Posterior cingulate gyrus (tissue), 11 donors: ENCODE measurements around the gene DRD5.
A peak's percentile ranks its signal among the peaks of the same experiment; 100 is the strongest.
"Not testable (repeated sequence)": the region's sequence is repeated elsewhere in the genome, so short reads cannot be mapped to it uniquely, and the experiment has no call there.

ENCODE experiments used
- DNase-seq, 10 donors: peaks; one replicate each; pipeline versions ENCODE4 v3.0.0 to v3.0.0-alpha.2; 2020 to 2021; ENCODE audit warnings: mixed read lengths in 3 of 10
- intact Hi-C: fragments of 100-400 bp; cut with DNase I; formaldehyde crosslinking; loops from one replicate; pipeline ENCODE4 v1.15.1; 2023

DRD5 gene

DNA sequence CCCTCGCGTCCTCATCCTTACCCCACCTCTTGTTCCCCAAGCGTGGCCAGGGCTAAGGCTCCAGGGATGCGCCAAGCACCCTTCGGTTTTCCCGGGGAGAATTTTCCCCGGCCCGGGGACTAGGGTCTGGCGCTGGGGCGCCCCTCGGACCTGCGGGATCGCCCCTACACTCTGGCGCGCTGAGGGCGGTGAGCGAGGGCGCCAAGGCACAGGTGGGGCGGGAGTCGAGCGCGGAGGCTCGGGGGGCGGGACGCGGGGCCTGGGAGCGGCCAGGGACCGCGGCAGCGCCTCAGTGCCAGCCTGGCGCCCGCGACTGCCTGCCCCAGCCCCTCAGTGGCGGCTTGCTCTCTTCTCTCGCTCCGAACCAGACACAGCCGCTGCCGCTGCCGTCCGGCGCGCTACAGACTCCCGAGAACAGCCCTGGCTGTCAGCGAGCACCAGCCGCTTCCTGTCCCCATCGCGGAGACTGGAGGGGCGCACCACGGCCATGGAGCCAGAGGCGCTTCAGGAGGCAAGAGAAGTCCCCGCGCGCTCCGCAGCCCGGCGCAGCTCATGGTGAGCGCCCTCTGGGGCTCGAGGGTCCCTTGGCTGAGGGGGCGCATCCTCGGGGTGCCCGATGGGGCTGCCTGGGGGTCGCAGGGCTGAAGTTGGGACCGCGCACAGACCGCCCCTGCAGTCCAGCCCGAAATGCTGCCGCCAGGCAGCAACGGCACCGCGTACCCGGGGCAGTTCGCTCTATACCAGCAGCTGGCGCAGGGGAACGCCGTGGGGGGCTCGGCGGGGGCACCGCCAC lies at the start of gene DRD5:
Gene DRD5, plus strand, starts transcription at position 292 of the 793 bp plus-strand sequence. Its CDS starts 396 bp downstream, at position 688.
- intact Hi-C loops: no loop called here
- peak in 3 of 10 donors; percentile 73 to 87 (median 86) for DNase-seq

DNA sequence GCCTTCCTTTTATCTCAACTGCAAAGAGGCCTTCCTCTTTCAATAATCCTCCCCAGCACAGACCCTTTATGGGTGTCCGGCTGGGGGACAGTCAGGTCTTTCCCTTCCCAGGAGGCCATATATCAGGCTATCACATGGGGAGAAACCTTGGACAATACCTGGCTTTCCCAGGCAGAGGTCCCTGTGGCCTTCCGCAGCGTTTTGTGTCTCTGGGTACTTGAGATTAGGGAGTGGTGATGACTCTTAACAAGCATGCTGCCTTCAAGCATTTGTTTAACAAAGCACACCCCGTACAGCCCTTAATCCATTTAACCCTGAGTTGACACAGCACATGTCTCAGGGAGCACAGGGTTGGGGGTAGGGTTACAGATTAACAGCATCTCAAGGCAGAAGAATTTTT lies 49.2 kb upstream of the DRD5 start:
- DNase-seq: not testable (repeated sequence)

DNA sequence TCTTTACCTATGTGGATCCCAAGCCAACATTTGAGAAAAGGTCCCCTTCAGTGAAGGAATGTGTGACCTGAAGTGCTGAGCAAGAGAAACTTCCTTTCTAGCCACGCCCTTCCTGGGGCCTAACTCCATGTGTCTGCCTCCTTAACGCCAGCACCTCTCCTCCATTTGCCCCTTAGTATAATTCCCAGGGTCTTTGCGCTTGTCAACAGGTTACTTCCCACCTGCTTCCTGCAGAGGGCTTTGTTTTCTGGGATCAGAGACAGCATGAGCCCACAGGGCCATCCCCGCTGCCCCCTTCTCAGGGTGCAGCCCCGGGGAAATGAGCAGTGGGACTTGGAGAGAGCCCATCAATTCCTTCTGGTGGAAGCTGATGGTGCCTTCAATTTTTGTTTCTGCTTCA lies 45.9 kb upstream of the DRD5 start:
- DNase-seq: no peak
- intact Hi-C loops: no loop called here

More for the DNA sequence above, 49.2 kb upstream of the DRD5 start:
- intact Hi-C loops: not testable (repeated sequence)

DNA sequence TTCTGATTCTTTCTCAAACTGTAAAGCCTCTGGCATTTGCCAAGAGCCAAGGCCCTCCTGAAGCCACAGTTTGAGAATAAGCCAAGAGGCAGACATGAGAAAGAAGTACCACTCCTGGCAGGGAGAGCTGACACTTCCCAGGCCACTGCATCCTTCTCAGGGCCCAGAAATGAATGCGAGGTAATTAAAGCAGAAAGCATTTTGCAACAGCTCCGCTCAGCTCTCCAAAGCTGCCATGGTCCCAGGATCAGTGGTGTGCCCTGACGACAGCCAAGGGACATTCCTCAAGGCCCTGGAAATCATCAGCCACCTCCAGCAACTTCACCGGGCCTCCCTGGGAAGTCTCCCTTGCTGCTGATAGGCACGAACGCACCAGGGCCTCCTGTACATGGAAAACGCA lies 44.2 kb upstream of the DRD5 start:
- intact Hi-C loops: not testable (repeated sequence)
- peak in 1 of 10 donors; percentile 26 for DNase-seq

DNA sequence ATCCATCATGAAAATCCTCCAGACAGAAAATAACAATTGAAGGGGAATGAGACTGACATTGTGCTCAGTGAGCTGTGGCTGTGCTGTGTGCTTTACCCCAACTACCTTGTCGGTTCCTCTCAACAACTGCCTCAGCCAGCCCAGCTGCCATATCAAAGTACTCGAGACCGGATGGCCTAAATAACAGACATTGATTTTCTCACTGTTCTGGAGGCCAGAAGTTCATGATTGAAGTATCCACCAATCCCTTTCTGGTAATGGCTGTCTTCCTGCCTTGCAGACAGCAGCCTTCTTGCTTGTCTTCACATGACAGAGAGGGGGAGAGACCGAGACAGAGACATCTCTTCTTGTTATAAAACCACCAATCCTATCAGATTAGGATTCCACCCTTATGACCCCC lies 37.6 kb upstream of the DRD5 start:
- DNase-seq, intact Hi-C loops: not testable (repeated sequence)

DNA sequence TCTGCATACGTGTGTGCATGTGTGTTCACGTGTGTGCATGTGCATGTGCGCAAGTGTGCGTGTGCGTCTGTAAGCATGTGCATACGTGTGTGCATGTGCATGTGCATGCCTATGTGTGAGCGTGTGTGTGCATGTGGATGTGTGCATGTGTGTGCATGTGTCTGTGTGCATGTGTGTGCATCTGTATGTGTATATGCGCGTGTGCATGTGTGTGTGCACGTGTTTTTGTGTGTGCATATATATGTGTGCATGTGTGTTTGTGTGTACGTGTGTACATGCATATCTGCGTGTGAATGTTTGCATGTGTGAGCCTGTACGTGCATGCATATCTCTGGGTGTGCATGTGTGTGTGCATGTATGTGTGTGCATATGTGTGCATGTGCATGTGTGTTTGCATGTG lies 35.7 kb upstream of the DRD5 start:
- no peak for DNase-seq
- intact Hi-C loops: no loop called here

DNA sequence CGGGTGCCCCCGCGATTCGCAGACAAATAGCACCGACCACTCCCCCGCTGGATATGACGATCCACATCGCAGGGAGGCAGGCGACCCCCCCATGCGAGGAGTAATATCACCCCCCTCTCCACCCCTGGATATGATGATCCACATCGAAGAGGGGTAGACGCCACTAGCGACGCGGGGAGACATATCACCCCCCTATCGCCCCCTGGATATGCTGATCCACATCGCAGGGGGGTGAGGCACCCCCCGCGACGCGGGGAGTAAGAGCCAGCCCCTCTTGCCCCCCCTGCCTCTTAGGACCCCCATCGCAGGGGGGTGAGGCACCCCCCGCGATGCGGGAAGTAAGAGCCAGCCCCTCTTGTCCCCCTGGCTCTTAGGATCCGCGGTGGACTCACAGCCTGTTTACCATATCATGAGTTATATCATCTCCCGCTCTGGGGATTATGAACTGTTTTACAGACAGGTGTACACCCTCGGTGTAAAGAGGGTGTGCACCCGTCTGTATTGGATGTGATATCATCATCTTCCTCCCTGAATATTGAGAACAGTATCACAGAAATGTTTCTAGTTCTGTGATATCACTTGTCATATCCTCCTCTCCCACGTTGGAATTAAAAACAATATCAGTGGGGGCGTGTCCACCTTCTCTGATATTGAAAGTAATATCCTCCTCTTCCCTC lies 22.7 kb upstream of the DRD5 start:
- no peak for DNase-seq
- intact Hi-C loops: no loop called here

DNA sequence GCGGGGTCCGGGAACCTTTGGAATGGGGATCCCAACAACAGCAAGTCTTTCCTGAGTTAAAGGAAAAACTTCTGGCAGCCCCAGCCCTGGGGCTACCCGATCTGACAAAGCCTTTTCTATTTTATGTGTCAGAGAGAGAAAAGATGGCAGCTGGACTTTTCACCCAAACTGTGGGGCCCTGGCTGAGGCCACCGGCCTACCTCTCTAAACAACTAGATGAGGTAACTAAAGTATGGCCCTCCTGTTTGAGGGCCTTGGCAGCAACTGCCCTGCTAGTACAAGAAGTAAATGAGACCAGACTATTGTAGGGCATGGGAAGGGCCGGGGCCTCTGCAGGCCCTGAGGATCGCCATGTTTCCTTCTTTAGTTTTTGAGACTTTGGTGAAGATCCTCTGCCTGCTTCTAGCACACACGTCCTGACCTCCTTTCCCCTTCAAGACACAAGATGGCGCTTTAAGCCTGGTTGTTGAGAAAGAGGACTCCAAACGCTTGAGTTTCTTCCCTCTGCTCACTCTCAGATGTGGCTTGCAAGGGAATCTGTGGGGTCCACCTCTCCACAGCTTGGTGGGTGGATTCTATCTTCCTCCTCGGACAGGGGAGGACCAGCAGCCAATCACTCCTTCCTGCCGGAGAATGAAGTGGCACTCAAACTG lies 18.5 kb upstream of the DRD5 start:
- peak in 6 of 10 donors; percentile 33 to 90 (median 66) for DNase-seq
- intact Hi-C loops: loop anchor here (1.0 to 5.0 kb wide), 4 partner anchors 134 to 300 kb away; no protein-coding TSS in a partner anchor

DNA sequence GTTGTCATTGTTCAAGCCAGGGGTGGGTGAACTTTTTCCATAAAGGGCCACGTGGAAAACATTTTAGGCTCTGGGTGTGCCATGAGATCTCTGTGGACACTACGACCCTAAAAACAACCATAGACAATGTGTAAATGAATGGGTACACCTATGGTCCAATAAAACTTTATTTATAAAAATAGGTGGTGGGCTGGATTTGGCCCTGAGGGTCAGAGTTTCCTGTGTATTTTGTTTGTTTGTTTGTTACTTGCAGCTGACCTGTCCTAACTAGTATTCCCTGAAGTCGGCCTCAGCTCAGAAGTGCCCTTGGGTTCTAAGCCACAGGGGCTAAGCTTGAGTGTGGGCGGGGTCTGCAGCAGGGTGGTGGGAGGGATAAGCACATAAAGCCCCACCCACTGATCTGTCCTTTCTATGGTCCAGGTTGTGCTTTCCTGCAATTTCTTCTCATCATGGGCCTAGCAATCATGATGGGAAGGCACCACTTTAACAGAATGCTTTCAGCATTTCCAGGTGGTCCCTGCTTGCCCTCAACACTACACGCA lies 17.2 kb upstream of the DRD5 start:
- DNase-seq: no peak
- intact Hi-C loops: loop anchor here (5.0 kb wide), 1 partner anchor 133 kb away; no protein-coding TSS in a partner anchor

DNA sequence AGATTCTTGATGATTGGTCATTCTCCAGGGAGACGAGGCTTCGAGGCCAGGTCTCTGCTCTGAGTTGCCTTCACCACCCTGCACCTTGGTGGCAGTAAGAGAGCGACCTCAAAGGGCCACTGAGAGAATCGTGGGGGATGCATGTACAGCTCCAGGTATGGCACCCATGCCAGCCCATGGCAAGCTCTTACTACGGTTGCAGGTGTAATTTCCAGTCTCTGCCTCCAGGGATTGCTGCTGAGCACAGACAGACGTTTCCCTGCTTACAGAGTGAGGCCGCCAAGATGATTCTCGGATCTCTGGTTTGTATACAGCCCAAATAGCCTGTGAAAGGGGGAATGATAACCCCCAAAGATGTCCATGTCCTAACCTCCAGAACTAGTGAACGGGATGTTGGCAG lies 16.3 kb upstream of the DRD5 start:
- peak in 2 of 10 donors; percentile 22 to 26 for DNase-seq
- intact Hi-C loops: no loop called here

DNA sequence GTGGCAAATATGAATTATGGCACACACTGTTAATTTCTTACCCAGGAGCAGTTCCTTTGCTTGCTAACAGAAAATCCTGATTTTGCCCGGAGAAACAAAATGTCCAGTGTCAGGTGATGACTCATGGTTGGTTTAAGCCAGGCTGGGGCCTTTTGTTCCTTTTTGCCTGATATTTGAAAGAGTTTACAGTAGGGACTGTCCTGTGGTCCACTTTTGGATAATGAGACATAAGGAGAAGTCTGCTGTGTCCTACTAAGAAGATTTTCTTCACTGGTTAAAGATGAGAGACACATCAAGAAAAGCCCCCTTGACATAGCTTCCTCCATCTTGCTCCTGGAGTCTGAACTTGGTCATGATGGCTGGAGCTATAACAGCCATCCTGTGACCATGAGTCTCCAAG lies 12.1 kb upstream of the DRD5 start:
- intact Hi-C loops: no loop called here
- DNase-seq: no peak

DNA sequence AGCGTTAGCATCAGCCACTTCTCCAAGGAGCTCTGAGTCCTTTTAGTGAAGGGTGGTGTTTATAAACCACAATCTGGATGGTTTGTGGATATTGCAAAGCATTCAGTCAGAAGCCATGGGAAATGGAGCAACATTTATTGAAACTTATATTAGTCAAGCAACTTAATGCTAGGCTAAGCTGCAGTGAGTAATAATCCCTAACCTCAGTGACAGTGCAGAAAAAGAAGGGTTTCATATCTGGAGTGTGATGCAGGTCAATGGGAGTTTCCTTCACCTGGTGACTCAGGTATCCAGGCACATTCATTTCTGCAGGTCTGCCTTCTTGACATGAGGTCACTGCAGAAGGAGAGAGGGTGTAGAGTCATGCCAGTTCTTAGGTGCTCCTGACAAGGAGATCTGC lies 10.4 kb upstream of the DRD5 start:
- intact Hi-C loops: no loop called here
- no peak for DNase-seq

DNA sequence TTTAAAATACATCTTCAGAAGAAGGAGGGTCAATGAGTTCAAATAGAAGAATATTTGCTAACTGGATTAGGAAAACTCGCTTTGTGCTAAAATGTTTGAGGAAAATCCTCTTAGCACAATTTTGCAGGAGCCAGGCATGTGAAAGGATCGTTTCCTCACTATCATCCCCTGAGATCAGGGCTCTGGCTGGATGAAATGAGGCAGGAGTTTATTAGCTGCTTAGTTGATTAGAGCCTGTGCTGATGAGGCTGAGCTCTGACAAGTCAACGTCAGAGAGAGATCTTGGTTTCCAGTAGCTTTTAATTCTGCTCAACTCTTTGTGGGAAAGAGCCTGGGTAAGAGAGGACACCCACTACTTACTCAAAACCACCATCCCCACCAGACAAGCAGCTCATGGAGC lies 8.0 kb upstream of the DRD5 start:
- no peak for DNase-seq

DNA sequence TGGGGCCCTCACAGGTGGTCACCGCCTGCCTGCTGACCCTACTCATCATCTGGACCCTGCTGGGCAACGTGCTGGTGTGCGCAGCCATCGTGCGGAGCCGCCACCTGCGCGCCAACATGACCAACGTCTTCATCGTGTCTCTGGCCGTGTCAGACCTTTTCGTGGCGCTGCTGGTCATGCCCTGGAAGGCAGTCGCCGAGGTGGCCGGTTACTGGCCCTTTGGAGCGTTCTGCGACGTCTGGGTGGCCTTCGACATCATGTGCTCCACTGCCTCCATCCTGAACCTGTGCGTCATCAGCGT lies 652 bp downstream of the DRD5 start:
- intact Hi-C loops: no loop called here
- no peak for DNase-seq

More for the DNA sequence above, 8.0 kb upstream of the DRD5 start:
- intact Hi-C loops: no loop called here

DNA sequence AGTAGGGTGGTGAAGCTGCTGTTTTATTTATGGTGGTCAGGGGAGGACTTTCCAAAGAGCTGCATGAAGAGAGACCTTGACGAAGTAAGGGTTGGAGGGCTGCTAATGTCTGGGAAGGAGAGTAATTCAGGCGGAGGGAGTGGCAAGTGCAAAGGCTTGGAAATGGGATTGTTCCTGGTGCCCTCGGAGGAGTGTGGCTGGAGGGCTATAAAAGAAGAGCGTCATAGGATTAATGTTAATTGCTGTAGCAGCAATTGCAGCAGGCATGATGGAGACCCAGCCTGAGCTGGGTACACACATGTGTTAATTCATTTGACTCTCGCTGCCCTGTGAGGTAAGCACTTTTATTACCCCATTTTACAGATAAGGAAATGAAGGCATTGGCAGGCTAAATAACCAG lies 4.5 kb downstream of the DRD5 start:
- DNase-seq, intact Hi-C loops: not testable (repeated sequence)

DNA sequence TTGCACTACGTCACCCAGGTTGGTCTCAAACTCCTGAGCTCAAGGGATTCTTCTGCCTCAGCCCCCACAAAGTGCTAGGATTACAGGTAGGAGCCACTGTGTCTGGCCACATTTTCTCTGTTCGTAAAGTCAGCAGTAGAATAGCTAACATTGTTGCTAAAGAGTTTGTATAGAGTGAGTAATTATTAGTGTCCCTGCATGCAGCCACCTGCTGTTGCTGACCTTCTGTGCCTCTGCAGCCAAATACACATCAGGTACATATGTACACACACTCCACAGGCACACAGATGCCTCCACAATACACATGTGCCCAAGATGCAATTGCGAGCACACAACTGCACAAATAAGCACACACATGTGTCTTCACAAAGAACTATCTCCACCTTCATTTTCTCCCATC lies 10.9 kb downstream of the DRD5 start:
- intact Hi-C loops: no loop called here
- no peak for DNase-seq

DNA sequence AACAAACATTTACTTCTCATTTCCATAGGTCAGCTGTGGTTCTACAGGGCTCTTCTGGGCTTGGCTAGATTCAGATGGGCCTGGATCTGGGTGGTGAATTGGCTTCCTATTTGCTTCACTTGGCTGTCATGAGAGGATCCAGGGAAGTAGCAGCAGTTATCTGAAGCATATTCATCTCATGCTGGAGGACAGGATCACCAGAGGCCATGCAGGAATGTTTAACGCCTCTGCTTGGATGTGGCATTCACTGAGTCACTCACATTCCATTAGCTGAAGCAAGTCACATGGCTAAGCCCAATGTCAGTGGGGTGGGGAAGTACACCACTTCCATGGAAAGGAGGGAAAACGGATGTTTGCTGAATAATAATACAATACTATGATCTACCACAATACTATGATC lies 15.2 kb downstream of the DRD5 start:
- intact Hi-C loops, DNase-seq: not testable (repeated sequence)

DNA sequence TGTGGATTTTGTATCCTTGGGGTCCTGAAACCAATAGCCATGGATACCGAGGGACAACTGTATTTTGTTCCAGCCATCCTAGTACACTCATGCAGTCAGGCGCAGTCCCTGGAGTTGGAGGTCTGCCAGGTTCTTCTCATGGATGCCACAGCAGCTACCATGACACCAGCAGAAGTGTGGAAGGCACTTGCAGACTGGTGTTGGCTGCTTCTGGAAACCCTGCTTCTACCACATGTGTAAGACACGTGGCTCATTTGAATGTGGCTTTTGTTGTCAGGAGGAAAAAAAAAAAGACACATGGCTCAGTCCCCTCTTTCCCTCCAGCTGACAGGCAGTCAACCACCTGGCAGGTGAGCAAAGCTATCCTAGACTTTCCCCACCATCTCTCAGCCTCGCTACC lies 19.4 kb downstream of the DRD5 start:
- intact Hi-C loops: no loop called here
- peak in 1 of 10 donors; percentile 29 for DNase-seq

DNA sequence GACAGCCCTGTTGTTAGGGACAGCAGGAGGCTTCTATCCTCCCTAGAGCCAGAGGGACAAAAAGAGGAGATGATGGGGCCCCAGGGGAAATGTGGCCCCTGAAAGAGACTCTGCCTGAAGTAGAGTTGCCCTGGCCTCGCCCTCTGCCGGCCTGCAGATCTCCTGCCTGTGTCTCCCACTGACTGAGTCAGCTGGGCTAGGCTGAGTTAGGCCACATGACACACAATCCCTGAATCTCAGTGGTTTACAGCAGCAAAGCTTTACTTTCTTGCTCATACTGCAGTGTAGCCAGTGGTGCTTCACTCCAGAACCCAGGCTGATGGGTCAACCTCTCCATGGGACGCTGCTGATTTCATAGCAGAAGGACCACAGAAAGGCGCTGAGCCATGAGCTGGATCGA lies 23.5 kb downstream of the DRD5 start:
- intact Hi-C loops: no loop called here
- no peak for DNase-seq

DNA sequence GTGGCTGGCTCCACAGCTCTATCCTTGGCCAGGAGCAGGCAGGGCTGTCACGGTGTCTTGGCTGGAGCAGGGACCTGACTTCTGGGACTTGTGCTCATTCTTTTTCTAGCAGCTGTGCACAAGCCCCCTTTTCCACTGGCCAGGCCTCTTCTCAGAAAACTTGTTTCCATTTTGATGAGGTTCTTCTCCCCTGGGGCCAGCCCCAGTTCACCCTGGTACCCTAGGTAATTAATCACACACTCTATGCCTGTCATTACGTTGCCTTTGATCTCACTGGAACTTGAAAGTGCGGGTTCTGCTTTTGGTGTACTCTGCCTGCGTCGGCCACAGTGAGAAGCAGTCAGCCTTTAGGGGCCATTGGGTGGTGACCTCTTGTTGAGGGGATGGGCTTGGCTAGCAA lies 26.6 kb downstream of the DRD5 start:
- intact Hi-C loops: no loop called here
- no peak for DNase-seq

DNA sequence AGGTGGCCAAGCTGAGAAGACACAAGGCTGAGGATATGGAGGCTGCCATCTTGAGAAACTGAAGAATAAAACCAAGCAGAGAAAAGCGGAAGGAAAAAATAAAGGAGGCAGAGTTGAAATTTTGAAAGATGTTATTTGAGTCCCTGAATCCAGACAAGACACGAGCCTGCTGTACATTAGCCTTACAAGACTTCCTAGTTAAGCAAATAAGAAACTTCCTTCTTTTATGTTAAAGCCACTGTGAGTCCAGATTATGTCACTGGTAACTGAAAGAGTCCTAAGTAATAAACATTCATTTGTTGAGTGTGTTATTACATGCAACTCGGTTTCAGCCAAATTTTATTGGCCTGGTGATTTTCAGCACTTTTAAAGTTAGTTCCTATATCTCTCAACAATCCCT lies 30.4 kb downstream of the DRD5 start:
- intact Hi-C loops: no loop called here
- no peak for DNase-seq
